H1 (cell line): Measurements from ENCODE around the gene TRPC4.

Experiments used
- EZH2 ChIP-seq: fragments of 200-600 bp; sonication (generic); IDR thresholded peaks from 2 replicates; pipeline ENCODE4 v1.7.1; 2012; ENCODE audit warnings: low read depth, mild to moderate bottlenecking, moderate library complexity, low read length, inconsistent platforms; ENCODE audit not compliant: severe bottlenecking
- JUN ChIP-seq: IDR thresholded peaks from 2 replicates; pipeline ENCODE4 v1.6.1; 2011; ENCODE audit warnings: low read depth, mild to moderate bottlenecking, improper control_type of control experiment, low read length
- KDM5A ChIP-seq: fragments of 200-600 bp; IDR thresholded peaks from 2 replicates; pipeline ENCODE4 v1.7.1; 2012; ENCODE audit warnings: mild to moderate bottlenecking, low read length, inconsistent platforms, mixed read lengths
- MAX ChIP-seq: IDR thresholded peaks from 2 replicates; pipeline ENCODE4 v1.6.1; 2012; ENCODE audit warnings: inconsistent platforms
- NANOG ChIP-seq: IDR thresholded peaks from 2 replicates; pipeline ENCODE4 v1.6.1; 2011; ENCODE audit warnings: low read length, low read depth, mild to moderate bottlenecking, inconsistent platforms; ENCODE audit not compliant: insufficient read depth, poor library complexity, severe bottlenecking
- PHF8 ChIP-seq: fragments of 200-600 bp; sonication (generic); conservative IDR thresholded peaks from 2 replicates; pipeline ENCODE4 v1.7.1; 2012; ENCODE audit warnings: low read depth, mild to moderate bottlenecking, inconsistent platforms, low read length, moderate library complexity
- POLR2A ChIP-seq, 2 experiments: IDR thresholded peaks; 1 replicate in 1 of 2; 2 replicates in 1 of 2; pipeline ENCODE4 v1.6.1; 2011; ENCODE audit warnings: low read depth in 2 of 2, low read length in 2 of 2, mild to moderate bottlenecking in 2 of 2; ENCODE audit errors: control extremely low read depth in 1 of 2
- RAD21 ChIP-seq, 2 experiments: IDR thresholded peaks in 1 of 2; conservative IDR thresholded peaks in 1 of 2; 2 replicates each; pipeline ENCODE4 v1.6.1; 2011; ENCODE audit warnings: low read depth in 2 of 2, low read length in 2 of 2, improper control_type of control experiment in 1 of 2, inconsistent platforms in 1 of 2, mild to moderate bottlenecking in 1 of 2, moderate library complexity in 1 of 2
- RFX5 ChIP-seq: IDR thresholded peaks from 2 replicates; pipeline ENCODE4 v1.6.1; 2011; ENCODE audit warnings: low read depth, low read length, improper control_type of control experiment, borderline replicate concordance
- TCF12 ChIP-seq: IDR thresholded peaks from 2 replicates; pipeline ENCODE4 v1.6.1; 2011; ENCODE audit warnings: low read depth, mild to moderate bottlenecking, low read length
- YY1 ChIP-seq: IDR thresholded peaks from 2 replicates; pipeline ENCODE4 v1.6.1; 2011; ENCODE audit warnings: low read depth, mild to moderate bottlenecking, low read length
- TF ChIP-seq, protein P1 (sequence below), 3 experiments: IDR thresholded peaks; 1 replicate in 2 of 3; 2 replicates in 1 of 3; pipeline versions ENCODE4 v1.5.1 to v1.6.1; 2011; ENCODE audit warnings: low read length in 3 of 3, mild to moderate bottlenecking in 3 of 3, inconsistent platforms in 2 of 3, low read depth in 1 of 3, moderate library complexity in 1 of 3; ENCODE audit not compliant: insufficient read depth in 1 of 3; ENCODE audit errors: control extremely low read depth in 1 of 3

DNA sequence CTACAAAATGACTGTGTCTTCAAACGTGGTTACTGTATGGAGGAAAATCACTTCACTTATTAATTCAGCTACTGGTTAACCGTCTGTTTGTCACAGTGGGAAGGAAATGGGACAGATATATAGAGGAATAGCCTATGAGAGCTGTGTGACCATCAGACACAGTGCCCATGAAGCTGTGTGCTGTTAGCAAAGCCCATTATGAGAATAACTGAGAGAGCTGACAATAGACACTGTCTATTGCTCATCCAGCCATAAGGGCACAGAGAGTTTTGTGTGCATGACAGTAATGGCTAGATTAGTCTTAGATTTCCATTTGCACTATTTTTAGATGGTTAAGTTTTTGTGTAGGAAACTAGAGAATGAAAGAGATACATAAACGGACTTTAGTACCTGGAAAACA is 206.9 kb downstream of the TRPC4 start:
- TF ChIP-seq NANOG (no peak), YY1 (no peak), RAD21 (IDR thresholded peaks at IDR 0.05 in 1 of 2, conservative IDR thresholded peaks at IDR 0.05 in 1 of 2; ENCODE audit: low read depth in 2 of 2, low read length in 2 of 2) (no peak), PHF8 (no peak), RFX5 (no peak), MAX (no peak), POLR2A (IDR thresholded peaks at IDR 0.05; ENCODE audit: control extremely low read depth in 1 of 2, low read depth in 2 of 2, low read length in 2 of 2) (no peak), TCF12 (no peak), EZH2 (no peak), JUN (no peak), KDM5A (no peak)
- TF ChIP-seq, protein P1, sequence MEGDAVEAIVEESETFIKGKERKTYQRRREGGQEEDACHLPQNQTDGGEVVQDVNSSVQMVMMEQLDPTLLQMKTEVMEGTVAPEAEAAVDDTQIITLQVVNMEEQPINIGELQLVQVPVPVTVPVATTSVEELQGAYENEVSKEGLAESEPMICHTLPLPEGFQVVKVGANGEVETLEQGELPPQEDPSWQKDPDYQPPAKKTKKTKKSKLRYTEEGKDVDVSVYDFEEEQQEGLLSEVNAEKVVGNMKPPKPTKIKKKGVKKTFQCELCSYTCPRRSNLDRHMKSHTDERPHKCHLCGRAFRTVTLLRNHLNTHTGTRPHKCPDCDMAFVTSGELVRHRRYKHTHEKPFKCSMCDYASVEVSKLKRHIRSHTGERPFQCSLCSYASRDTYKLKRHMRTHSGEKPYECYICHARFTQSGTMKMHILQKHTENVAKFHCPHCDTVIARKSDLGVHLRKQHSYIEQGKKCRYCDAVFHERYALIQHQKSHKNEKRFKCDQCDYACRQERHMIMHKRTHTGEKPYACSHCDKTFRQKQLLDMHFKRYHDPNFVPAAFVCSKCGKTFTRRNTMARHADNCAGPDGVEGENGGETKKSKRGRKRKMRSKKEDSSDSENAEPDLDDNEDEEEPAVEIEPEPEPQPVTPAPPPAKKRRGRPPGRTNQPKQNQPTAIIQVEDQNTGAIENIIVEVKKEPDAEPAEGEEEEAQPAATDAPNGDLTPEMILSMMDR (IDR thresholded peaks at IDR 0.05; ENCODE audit: control extremely low read depth in 1 of 3, insufficient read depth in 1 of 3, low read depth in 1 of 3, low read length in 3 of 3): no peak
